ENCODE measurements around the gene SDHAF4. TPM values are rescaled to one million over a fixed set of nuclear protein-coding genes. Genes with fewer than 3 reads are reported as not detected.

The SDHAF4 gene
- total and polyA plus RNA-seq, 2 of the 13 experiments (the other 11 are each of a cell fraction or from before 2014, with no cell fraction given), result 7.5 to 10.8 TPM

DNA sequence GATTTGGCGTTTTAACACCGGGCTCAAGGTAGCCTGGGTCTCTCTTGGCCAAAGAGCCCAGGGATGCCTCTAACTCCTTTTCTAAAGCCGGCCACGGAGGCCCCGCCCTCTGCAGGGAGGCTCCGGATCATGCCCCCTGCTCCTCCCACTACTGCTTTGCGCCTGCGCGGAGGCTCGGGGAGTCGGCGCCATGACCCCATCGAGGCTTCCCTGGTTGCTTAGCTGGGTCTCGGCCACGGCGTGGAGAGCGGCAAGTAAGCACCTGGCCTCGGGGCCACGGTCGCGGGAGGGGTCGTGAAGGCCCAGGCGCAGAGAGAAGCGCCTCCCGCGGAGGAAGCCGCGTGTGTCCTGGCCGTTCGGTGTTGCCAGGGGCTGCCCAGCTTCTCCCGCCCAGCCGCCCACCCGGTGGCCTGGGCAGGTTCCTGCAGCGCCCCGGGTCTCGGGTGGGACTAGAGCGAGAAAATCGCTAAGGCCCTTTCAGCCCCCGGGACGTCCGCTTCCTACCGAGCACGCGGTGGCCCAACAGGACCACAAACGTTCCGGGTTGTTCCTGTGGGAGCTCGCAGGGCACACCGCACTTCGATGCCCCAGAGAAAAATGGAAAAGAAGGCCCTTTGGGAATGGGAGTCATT lies at the start of gene SDHAF4 (continued):
- TF ChIP-seq, protein P1, sequence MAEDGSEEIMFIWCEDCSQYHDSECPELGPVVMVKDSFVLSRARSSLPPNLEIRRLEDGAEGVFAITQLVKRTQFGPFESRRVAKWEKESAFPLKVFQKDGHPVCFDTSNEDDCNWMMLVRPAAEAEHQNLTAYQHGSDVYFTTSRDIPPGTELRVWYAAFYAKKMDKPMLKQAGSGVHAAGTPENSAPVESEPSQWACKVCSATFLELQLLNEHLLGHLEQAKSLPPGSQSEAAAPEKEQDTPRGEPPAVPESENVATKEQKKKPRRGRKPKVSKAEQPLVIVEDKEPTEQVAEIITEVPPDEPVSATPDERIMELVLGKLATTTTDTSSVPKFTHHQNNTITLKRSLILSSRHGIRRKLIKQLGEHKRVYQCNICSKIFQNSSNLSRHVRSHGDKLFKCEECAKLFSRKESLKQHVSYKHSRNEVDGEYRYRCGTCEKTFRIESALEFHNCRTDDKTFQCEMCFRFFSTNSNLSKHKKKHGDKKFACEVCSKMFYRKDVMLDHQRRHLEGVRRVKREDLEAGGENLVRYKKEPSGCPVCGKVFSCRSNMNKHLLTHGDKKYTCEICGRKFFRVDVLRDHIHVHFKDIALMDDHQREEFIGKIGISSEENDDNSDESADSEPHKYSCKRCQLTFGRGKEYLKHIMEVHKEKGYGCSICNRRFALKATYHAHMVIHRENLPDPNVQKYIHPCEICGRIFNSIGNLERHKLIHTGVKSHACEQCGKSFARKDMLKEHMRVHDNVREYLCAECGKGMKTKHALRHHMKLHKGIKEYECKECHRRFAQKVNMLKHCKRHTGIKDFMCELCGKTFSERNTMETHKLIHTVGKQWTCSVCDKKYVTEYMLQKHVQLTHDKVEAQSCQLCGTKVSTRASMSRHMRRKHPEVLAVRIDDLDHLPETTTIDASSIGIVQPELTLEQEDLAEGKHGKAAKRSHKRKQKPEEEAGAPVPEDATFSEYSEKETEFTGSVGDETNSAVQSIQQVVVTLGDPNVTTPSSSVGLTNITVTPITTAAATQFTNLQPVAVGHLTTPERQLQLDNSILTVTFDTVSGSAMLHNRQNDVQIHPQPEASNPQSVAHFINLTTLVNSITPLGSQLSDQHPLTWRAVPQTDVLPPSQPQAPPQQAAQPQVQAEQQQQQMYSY (CRISPR knock-in tag; IDR thresholded peaks at IDR 0.05), result peak; percentile 66; the same call in 1 of the 2 replicates
- TF ChIP-seq ZFP90 (CRISPR knock-in tag; IDR thresholded peaks at IDR 0.05; ENCODE audit: borderline replicate concordance) (peak; percentile 84; the same call in 1 of the 2 replicates), CAMTA2 (CRISPR knock-in tag; IDR thresholded peaks at IDR 0.05; ENCODE audit: borderline replicate concordance) (peak; percentile 78; the same call in 1 of the 2 replicates), NFYC (CRISPR knock-in tag; IDR thresholded peaks at IDR 0.05) (no peak), NCOA1 (CRISPR knock-in tag; IDR thresholded peaks at IDR 0.05) (0 out of 2 replicates have a peak, but pooled peaks have one; percentile 59), SMAD3 (CRISPR knock-in tag; IDR thresholded peaks at IDR 0.05) (peak; percentile 82), TCF7L2 (IDR thresholded peaks at IDR 0.05; ENCODE audit: low read depth, low read length) (no peak), NR2F6 (IDR thresholded peaks at IDR 0.05) (no peak), NR2F6 (CRISPR knock-in tag; IDR thresholded peaks at IDR 0.05) (peak; percentile 17; the same call in 1 of the 2 replicates), ZNF563 (CRISPR knock-in tag; IDR thresholded peaks at IDR 0.05) (peak; percentile 94), THAP11 (CRISPR knock-in tag; IDR thresholded peaks at IDR 0.05) (peak; percentile 61), ZNF788 (CRISPR knock-in tag; IDR thresholded peaks at IDR 0.05; ENCODE audit: borderline replicate concordance) (peak; percentile 72; the same call in 1 of the 2 replicates), ARHGAP35 (CRISPR knock-in tag; IDR thresholded peaks at IDR 0.05; ENCODE audit: borderline replicate concordance) (no peak), ZBTB42 (CRISPR knock-in tag; IDR thresholded peaks at IDR 0.05) (no peak)
- TF ChIP-seq, protein P2, sequence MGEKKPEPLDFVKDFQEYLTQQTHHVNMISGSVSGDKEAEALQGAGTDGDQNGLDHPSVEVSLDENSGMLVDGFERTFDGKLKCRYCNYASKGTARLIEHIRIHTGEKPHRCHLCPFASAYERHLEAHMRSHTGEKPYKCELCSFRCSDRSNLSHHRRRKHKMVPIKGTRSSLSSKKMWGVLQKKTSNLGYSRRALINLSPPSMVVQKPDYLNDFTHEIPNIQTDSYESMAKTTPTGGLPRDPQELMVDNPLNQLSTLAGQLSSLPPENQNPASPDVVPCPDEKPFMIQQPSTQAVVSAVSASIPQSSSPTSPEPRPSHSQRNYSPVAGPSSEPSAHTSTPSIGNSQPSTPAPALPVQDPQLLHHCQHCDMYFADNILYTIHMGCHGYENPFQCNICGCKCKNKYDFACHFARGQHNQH (CRISPR knock-in tag; IDR thresholded peaks at IDR 0.05), result no peak; the same call in 1 of the 2 replicates
- TF ChIP-seq, protein P3, sequence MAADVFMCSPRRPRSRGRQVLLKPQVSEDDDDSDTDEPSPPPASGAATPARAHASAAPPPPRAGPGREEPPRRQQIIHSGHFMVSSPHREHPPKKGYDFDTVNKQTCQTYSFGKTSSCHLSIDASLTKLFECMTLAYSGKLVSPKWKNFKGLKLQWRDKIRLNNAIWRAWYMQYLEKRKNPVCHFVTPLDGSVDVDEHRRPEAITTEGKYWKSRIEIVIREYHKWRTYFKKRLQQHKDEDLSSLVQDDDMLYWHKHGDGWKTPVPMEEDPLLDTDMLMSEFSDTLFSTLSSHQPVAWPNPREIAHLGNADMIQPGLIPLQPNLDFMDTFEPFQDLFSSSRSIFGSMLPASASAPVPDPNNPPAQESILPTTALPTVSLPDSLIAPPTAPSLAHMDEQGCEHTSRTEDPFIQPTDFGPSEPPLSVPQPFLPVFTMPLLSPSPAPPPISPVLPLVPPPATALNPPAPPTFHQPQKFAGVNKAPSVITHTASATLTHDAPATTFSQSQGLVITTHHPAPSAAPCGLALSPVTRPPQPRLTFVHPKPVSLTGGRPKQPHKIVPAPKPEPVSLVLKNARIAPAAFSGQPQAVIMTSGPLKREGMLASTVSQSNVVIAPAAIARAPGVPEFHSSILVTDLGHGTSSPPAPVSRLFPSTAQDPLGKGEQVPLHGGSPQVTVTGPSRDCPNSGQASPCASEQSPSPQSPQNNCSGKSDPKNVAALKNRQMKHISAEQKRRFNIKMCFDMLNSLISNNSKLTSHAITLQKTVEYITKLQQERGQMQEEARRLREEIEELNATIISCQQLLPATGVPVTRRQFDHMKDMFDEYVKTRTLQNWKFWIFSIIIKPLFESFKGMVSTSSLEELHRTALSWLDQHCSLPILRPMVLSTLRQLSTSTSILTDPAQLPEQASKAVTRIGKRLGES (CRISPR knock-in tag; IDR thresholded peaks at IDR 0.05; ENCODE audit: borderline replicate concordance), result no peak; the same call in 1 of the 2 replicates
- TF ChIP-seq, protein P4, sequence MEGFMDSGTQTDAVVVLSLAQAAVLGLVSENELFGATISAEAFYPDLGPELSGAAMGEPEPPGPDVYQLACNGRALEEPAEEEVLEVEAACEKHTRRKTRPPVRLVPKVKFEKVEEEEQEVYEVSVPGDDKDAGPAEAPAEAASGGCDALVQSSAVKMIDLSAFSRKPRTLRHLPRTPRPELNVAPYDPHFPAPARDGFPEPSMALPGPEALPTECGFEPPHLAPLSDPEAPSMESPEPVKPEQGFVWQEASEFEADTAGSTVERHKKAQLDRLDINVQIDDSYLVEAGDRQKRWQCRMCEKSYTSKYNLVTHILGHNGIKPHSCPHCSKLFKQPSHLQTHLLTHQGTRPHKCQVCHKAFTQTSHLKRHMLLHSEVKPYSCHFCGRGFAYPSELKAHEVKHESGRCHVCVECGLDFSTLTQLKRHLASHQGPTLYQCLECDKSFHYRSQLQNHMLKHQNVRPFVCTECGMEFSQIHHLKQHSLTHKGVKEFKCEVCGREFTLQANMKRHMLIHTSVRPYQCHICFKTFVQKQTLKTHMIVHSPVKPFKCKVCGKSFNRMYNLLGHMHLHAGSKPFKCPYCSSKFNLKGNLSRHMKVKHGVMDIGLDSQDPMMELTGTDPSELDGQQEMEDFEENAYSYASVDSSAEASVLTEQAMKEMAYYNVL (CRISPR knock-in tag; IDR thresholded peaks at IDR 0.05; ENCODE audit: borderline replicate concordance), result peak; percentile 88; the same call in 1 of the 2 replicates
- TF ChIP-seq, protein P5, sequence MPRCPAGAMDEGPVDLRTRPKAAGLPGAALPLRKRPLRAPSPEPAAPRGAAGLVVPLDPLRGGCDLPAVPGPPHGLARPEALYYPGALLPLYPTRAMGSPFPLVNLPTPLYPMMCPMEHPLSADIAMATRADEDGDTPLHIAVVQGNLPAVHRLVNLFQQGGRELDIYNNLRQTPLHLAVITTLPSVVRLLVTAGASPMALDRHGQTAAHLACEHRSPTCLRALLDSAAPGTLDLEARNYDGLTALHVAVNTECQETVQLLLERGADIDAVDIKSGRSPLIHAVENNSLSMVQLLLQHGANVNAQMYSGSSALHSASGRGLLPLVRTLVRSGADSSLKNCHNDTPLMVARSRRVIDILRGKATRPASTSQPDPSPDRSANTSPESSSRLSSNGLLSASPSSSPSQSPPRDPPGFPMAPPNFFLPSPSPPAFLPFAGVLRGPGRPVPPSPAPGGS (CRISPR knock-in tag; IDR thresholded peaks at IDR 0.05), result peak; percentile 64; the same call in 1 of the 2 replicates

Data from HepG2 (cell line).